Chondrocyte (in vitro differentiated cells): ENCODE results near the gene SLC35E4. TPM values are rescaled to one million over a fixed set of nuclear protein-coding genes. Genes with fewer than 3 reads are reported as not detected.
"Not testable (repeated sequence)": the region's sequence is repeated elsewhere in the genome, so short reads cannot be mapped to it uniquely, and the experiment has no call there.

ENCODE experiments used
- DNase-seq: peaks from one replicate; pipeline ENCODE4 v3.0.0; 2021; ENCODE audit warnings: mixed read lengths, low spot score
- H3K27ac Mint-ChIP-seq: one replicate; pipeline ENCODE4 v1.8.0; 2021; ENCODE audit warnings: mild to moderate bottlenecking, moderate library complexity, mixed read lengths; ENCODE audit not compliant: unreplicated experiment
- H3K27me3 Mint-ChIP-seq: 2 replicates; pipeline ENCODE4 v1.8.0; 2021; ENCODE audit warnings: low read depth, mixed read lengths
- H3K36me3 Mint-ChIP-seq: 2 replicates; pipeline ENCODE4 v1.8.0; 2021; ENCODE audit warnings: low read depth, mixed read lengths
- H3K4me1 Mint-ChIP-seq: 2 replicates; pipeline ENCODE4 v1.8.0; 2021; ENCODE audit warnings: low read depth, mild to moderate bottlenecking, mixed read lengths
- H3K4me3 Mint-ChIP-seq: one replicate; pipeline ENCODE4 v1.8.0; 2021; ENCODE audit warnings: mild to moderate bottlenecking, moderate library complexity, mixed read lengths; ENCODE audit not compliant: unreplicated experiment
- H3K9me3 Mint-ChIP-seq: 2 replicates; pipeline ENCODE4 v1.8.0; 2021; ENCODE audit warnings: low read depth, mixed read lengths
- CTCF ChIP-seq: fragments of 200-600 bp; sonication (generic); IDR thresholded peaks from 2 replicates; pipeline ENCODE4 v1.5.0; 2021; ENCODE audit warnings: antibody characterized with exemption, mild to moderate bottlenecking, moderate library complexity
- total RNA-seq: library from RNA; stranded (reverse); gene quantifications from 3 replicates; pipeline ENCODE4 v1.2.1, GENCODE V29; 2021

The SLC35E4 gene
- total RNA-seq, 1 donor from 2014 or later = 7.6 TPM

GRCh38 chr22:30671071-30671470 lies 35.5 kb downstream of the SLC35E4 start:
- Mint-ChIP-seq H3K27me3 (no peaks in the 10 kb centered on the region), H3K4me1 (peaks cover 14% of the 10 kb centered on the region), H3K9me3 (no peaks in the 10 kb centered on the region), H3K27ac (no peak overlapping the region), H3K4me3 (no peak overlapping the region), H3K36me3 (no peaks in the 10 kb centered on the region)
- DNase-seq = no peak
- no peak for TF ChIP-seq CTCF

- no peak overlapping the region for H3K27ac Mint-ChIP-seq
- no peaks in the 10 kb centered on the region for H3K36me3 Mint-ChIP-seq
- DNase-seq = no peak
- H3K4me3 Mint-ChIP-seq = no peak overlapping the region
- peaks cover 8% of the 10 kb centered on the region for H3K27me3 Mint-ChIP-seq
- peaks cover 6% of the 10 kb centered on the region for H3K4me1 Mint-ChIP-seq
- H3K9me3 Mint-ChIP-seq = no peaks in the 10 kb centered on the region
- no peak for TF ChIP-seq CTCF
These were observed 37.6 kb downstream of the SLC35E4 start for GRCh38 chr22:30673136-30673535.

- no peaks in the 10 kb centered on the region for H3K36me3 Mint-ChIP-seq
- no peak overlapping the region for H3K27ac Mint-ChIP-seq
- H3K27me3 Mint-ChIP-seq = peaks cover 12% of the 10 kb centered on the region
- H3K9me3 Mint-ChIP-seq = no peaks in the 10 kb centered on the region
- no peak for TF ChIP-seq CTCF
- H3K4me1 Mint-ChIP-seq = no peaks in the 10 kb centered on the region
- no peak overlapping the region for H3K4me3 Mint-ChIP-seq
- no peak for DNase-seq
These were observed 38.9 kb downstream of the SLC35E4 start for GRCh38 chr22:30674482-30674881.

- H3K36me3 Mint-ChIP-seq = no peaks in the 10 kb centered on the region
- TF ChIP-seq CTCF = no peak
- no peak overlapping the region for H3K27ac Mint-ChIP-seq
- H3K4me3 Mint-ChIP-seq = no peak overlapping the region
- no peak for DNase-seq
- H3K4me1 Mint-ChIP-seq = no peaks in the 10 kb centered on the region
- peaks cover 12% of the 10 kb centered on the region for H3K27me3 Mint-ChIP-seq
- no peaks in the 10 kb centered on the region for H3K9me3 Mint-ChIP-seq
These were observed 39.9 kb downstream of the SLC35E4 start for GRCh38 chr22:30675436-30675835.

GRCh38 chr22:30676565-30676964 lies 41.0 kb downstream of the SLC35E4 start:
- H3K9me3 Mint-ChIP-seq, H3K4me1 Mint-ChIP-seq, H3K36me3 Mint-ChIP-seq, H3K27ac Mint-ChIP-seq, H3K4me3 Mint-ChIP-seq, DNase-seq: not testable (repeated sequence)
- H3K27me3 Mint-ChIP-seq = peaks cover 12% of the 10 kb centered on the region

- H3K27me3 Mint-ChIP-seq = peaks cover 12% of the 10 kb centered on the region
- not testable (repeated sequence) for H3K9me3 Mint-ChIP-seq
These were observed 44.5 kb downstream of the SLC35E4 start for GRCh38 chr22:30679895-30680690.

More at GRCh38 chr22:30679895-30680690, 44.5 kb downstream of the SLC35E4 start:
- not testable (repeated sequence) for H3K36me3 Mint-ChIP-seq, H3K27ac Mint-ChIP-seq, DNase-seq, H3K4me1 Mint-ChIP-seq, H3K4me3 Mint-ChIP-seq
